Adipocyte (in vitro differentiated cells): ENCODE results near the gene SNED1.
A peak's percentile ranks its signal among the peaks of the same experiment; 100 is the strongest.

ENCODE experiments used
- DNase-seq: peaks from one replicate; pipeline ENCODE4 v3.0.0-alpha.2; 2015; ENCODE audit warnings: low read depth
- H3K27me3 ChIP-seq: replicated peaks from 2 replicates; pipeline ENCODE4 v1.7.0; 2013; ENCODE audit warnings: mild to moderate bottlenecking, low read length, moderate library complexity; ENCODE audit not compliant: control insufficient read depth, insufficient read depth
- H3K36me3 ChIP-seq: 2 replicates; pipeline ENCODE4 v1.7.0; 2013; ENCODE audit warnings: low read length, mild to moderate bottlenecking, moderate library complexity; ENCODE audit not compliant: control insufficient read depth, insufficient read depth, severe bottlenecking
- H3K4me1 ChIP-seq: 2 replicates; pipeline ENCODE4 v1.7.0; 2013; ENCODE audit warnings: mild to moderate bottlenecking, low read length, moderate library complexity; ENCODE audit not compliant: control insufficient read depth, insufficient read depth
- H3K4me3 ChIP-seq: 2 replicates; pipeline ENCODE4 v1.7.0; 2013; ENCODE audit warnings: mild to moderate bottlenecking, low read length, moderate library complexity
- H3K9ac ChIP-seq: 2 replicates; pipeline ENCODE4 v1.7.0; 2013; ENCODE audit warnings: mild to moderate bottlenecking, low read length, moderate library complexity
- H3K9me3 ChIP-seq: 2 replicates; pipeline ENCODE4 v1.7.0; 2013; ENCODE audit warnings: mild to moderate bottlenecking, low read length, moderate library complexity; ENCODE audit not compliant: control insufficient read depth

SNED1 gene

DNA sequence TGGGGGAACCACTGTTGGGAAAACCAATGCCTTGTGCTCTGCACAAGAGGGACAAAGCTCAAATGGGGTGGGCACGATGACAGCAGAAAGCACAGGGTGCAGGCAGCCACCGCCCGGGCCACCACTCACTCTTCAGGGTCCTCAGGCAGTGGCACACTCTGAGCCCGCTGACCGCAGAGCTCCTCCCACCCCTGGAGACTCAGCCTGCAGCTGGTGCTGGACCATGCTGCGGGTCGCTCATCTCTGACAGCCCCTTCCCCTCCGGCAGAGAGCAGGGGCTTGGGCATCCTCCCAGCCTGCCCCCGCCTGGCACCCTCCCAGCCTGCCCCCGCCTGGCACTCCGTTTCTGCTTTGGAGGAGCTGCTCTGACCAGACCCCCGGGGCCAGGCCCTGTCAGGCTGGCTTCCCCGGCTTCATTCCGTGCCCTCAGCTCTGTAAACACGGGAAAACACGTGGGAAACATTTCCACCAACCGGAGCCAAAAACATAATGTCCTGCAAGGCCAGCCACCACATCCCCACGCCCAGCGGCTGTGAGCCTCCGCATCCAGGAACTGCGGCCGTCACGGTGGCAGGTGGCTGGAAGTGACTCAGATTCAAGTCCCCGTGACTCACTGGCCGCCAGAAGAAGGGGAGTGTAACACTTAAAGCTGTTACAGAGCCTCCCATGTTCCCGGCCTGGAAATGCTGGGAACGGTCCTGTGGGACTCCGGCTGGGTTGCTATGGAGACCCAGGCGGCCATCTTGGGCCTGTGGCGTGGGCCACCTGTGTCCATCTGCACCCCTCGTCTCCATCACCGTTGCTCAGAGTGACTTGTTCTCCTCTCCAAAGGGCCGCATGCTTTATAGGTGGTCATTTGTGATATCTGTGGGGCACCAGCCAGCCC is 6.8 kb upstream of the SNED1 start:
- H3K9ac ChIP-seq: peak overlapping the region; percentile 37
- no peak overlapping the region for H3K4me3 ChIP-seq
- H3K27me3 ChIP-seq: no peaks in the 10 kb centered on the region
- peak; percentile 86 for DNase-seq
- H3K36me3 ChIP-seq: no peaks in the 10 kb centered on the region
- H3K4me1 ChIP-seq: peaks cover 51% of the 10 kb centered on the region
- H3K9me3 ChIP-seq: peaks cover 15% of the 10 kb centered on the region

DNA sequence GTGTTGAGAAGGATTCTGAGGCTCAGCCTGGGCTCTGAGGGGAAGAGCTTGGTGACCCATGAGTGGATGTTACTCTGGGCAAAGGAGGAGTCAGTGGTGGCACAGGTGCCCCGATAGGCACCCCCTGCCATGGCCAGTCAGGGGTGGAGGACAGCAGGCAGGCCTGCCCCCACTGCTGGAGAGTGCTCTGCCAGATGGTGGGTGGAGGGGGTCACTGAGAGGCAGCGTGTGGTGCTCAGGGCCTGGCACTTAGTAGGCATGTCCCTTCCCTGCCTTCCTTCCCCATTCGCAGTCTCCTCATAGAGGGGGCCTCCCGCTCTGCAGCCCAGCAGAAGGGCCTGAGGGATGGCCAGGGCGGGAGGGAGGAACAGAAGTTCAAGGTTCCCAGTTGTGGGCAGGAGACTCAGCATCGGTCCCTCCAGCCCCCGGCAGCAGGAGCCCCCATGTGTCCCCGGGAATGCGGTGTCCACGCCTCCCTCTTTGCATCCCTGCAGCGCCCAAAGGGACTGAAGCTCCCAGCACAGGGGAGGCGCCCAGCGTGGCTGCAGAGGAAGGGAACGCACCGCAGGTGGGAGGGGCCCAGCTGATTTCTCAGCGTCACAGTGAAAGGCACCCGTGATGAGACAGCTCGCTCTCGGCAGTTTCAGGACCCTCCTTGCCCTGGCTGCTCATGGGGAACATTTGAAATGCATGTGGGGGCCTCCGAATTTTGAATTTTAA is 5.7 kb upstream of the SNED1 start:
- H3K4me3 ChIP-seq: no peak overlapping the region

DNA sequence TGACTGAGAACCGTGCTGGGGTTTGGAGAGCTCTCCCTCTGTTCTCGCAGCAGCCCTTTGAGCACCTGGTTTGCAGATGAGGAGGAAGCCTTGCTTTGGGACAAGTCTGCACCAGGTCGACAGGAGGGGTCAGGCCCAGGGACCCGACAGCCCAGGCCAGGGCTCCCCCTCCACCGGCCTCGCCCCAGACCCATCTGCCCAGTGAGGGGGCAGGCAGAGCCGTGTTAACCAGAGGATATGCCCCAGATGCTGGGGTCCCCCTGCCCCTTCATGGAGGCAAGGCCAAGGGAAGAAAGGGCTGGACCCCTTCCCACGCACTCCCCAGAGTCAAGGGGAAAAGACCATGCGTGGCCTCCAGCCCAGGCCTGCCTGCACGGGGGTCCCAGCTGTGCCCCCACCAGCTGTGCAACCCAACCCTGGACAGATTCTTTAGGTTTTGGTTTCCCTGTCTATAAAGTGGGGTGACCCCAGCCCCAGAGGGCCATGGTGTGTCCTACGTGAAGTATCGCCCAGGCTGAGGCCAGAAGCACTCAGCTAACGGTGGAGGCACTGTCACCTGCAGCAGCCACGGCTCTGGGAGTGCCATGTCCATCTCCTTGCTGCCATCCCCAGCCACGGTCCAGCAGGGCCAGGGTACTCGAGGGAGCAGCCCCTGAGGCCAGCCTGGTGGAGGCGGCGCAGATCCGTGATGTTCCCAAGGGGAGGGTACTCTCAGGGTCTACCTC is 4.8 kb upstream of the SNED1 start:
- Histone ChIP-seq H3K9ac (no peak overlapping the region), H3K27me3 (no peaks in the 10 kb centered on the region), H3K4me3 (no peak overlapping the region), H3K4me1 (peaks cover 46% of the 10 kb centered on the region), H3K9me3 (peaks cover 4% of the 10 kb centered on the region), H3K36me3 (no peaks in the 10 kb centered on the region)
- DNase-seq: no peak

More for the DNA sequence above, 5.7 kb upstream of the SNED1 start:
- H3K27me3 ChIP-seq: no peaks in the 10 kb centered on the region
- H3K4me1 ChIP-seq: peaks cover 51% of the 10 kb centered on the region
- H3K9ac ChIP-seq: peak overlapping the region; percentile 14
- DNase-seq: no peak
- H3K36me3 ChIP-seq: no peaks in the 10 kb centered on the region
- H3K9me3 ChIP-seq: peaks cover 12% of the 10 kb centered on the region

DNA sequence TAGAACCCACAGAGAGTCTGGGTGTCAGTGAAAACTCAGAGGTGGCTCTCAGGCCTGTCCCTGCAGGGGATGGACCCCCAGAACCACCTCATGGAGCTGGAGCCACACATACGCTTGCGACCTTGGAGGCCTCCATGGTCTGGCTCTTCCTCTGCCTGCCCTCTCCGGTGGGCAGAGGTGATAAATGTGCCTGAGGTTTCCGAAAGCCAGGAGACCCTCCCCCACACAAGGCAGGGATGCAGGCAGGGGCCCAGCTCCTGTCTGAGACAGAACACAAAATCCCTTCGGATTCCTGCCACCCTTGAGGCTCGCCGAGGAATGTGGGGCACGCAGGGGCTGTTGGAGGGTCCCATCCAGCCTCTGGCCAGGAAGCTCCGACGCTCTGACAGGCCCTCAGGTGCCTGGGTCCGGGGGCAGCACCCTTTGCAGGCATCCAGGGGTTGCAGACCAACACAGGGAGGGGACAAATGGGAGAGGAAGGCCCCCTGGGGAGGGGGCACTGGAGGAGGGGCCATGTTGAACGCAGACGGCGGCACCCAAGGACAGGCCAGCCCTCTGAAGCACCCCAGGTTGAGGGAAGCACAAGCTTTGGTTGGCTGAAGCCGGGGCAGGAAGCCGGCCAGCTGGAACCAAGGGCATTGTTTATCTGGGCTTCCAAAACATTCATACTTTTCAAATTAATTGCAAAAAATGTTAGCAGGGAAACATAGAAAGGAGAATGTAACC is 4.1 kb upstream of the SNED1 start:
- no peak for DNase-seq
- H3K36me3 ChIP-seq: no peaks in the 10 kb centered on the region
- H3K27me3 ChIP-seq: no peaks in the 10 kb centered on the region
- peaks cover 46% of the 10 kb centered on the region for H3K4me1 ChIP-seq
- H3K4me3 ChIP-seq: no peak overlapping the region
- H3K9me3 ChIP-seq: no peaks in the 10 kb centered on the region
- H3K9ac ChIP-seq: peak overlapping the region; percentile 38

DNA sequence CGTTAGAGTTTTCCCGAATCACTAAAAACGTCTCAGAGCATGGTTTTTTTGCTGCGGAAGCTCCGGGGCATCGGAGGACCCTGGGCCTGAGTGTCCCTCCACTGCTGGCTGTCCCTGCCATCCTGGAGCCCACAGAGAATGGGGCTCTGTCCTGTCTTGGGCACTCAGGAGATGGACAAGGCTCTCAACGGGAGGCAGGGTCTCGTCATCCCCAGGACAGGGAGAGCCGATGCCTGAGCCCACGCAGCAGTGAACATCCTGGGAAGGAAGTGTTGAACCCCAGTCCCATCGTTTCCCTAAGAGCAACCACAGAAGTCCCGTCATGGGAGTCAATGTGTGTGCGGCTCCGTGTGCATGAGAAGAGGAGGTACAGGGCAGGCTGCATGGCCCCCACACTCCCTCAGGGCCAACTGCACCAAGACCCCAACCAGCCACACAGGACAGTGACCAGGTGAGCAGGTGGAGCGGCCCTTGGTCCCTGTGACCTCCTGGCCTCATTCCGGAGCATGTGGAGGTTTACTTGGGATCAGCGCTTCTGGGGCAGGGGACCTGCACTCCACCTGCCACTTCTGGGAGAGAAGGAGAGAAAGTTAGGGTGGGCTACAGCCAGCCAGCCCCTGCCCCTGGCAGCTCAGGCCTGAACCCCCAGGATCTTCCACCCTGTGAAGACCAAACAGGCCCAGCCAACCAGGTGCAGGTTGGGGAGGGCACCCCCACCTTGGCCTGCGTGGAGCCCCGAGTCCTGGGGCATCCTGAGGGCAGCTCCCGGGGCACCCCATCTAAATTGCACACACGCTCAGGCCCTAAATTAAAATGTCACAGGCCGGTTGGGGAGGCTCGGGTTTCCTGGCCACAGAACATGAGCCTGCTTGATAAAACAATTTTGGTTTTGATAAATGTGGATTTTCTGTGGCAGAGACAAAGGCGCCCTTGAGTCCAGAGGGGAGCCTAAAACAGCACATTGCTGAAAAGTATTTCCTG is 3.1 kb upstream of the SNED1 start:
- H3K4me1 ChIP-seq: peaks cover 54% of the 10 kb centered on the region
- DNase-seq: no peak
- no peak overlapping the region for H3K9ac ChIP-seq
- H3K4me3 ChIP-seq: no peak overlapping the region
- no peaks in the 10 kb centered on the region for H3K36me3 ChIP-seq
- no peaks in the 10 kb centered on the region for H3K27me3 ChIP-seq
- no peaks in the 10 kb centered on the region for H3K9me3 ChIP-seq

DNA sequence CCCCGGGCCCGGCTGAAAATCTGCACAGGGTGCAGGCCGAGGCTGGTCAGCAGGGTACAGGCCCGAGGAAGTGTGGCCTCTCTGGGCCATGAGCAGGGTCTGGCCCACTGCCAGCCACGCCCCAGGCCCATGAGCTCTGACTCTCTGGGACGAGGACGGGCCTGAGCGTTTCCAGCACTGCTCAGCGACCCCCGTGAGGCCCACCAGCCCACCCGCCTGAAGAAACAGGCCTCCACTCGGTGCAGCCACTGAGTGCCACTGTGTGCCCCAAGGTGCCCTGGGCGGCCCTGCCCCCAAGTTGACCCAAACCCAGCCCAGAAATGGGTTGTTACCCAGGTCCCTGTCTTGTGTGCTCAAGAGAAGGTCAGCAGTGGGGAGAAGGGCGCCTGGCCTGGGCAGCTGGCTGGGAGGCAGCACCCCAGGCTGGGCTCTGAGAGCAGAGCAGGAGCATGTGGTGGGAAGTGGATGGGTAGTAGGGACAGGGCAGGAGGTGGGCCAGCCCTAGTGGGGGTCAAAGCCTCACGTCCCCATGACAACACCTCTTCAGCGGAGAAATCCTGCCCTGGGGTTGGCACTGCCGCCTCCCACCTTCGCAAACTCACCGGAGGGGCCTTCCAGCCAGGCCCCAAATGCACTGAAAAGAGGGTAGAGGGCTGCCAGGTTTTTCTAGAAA is 2.1 kb upstream of the SNED1 start:
- Histone ChIP-seq H3K4me3 (no peak overlapping the region), H3K9ac (no peak overlapping the region), H3K4me1 (peaks cover 53% of the 10 kb centered on the region), H3K36me3 (peaks cover 8% of the 10 kb centered on the region), H3K27me3 (no peaks in the 10 kb centered on the region), H3K9me3 (no peaks in the 10 kb centered on the region)
- no peak for DNase-seq

DNA sequence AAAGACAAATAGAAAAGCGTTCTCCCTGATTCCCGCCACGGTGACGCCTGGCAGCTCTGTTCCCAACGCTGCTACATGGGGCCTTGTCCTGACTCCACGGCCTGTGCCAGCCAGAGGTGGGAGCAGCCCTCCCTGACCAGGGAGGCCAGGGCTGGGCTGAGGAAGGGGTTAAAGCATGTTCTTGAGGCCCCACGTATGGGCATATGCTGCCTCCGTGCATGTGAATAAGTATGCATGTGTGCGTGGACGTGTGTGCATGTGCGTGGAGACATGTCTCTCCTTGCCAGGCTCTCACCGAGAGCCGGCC is 1.6 kb upstream of the SNED1 start:
- H3K9ac ChIP-seq: peak overlapping the region; percentile 88
- H3K4me1 ChIP-seq: peaks cover 53% of the 10 kb centered on the region
- H3K4me3 ChIP-seq: peak overlapping the region; percentile 81
- no peak for DNase-seq
- H3K27me3 ChIP-seq: no peaks in the 10 kb centered on the region
- H3K9me3 ChIP-seq: no peaks in the 10 kb centered on the region
- peaks cover 13% of the 10 kb centered on the region for H3K36me3 ChIP-seq

DNA sequence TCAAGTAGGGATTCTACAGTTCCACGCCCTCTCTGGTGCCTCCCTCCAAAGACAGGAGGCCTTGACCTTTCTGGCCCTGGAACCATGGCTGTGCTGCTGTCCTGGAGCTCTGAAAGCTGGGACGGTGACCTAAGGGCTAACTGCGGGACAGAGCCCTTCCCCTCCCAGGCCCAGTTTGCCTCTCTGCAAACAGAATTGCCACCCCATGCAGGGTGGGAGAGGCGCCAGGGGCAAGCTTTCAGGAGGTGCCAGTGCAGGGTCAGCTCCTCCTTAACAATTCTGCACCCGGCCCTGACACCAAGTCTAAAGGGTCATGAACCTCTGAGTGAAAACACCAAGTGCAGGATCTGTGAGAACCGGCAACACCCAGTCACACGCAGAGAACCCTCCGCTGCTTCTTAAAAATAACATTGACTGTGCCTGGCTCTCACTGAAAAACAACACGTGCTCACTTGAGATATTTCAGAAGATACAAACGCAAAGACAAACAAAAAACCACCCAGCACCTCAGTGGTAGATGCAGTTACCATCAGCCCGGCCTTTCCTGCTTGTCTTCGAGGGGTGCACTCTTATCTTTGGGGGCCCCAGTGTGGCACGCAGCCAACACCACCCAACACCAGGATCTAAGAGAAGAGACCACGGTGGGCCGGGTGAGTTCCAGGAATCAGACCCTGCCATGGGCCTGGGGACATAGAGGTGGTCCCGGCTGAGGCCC is 1.1 kb upstream of the SNED1 start:
- Histone ChIP-seq H3K27me3 (no peaks in the 10 kb centered on the region), H3K9me3 (no peaks in the 10 kb centered on the region), H3K9ac (peak overlapping the region; percentile 88), H3K4me3 (peak overlapping the region; percentile 81), H3K36me3 (peaks cover 18% of the 10 kb centered on the region), H3K4me1 (peaks cover 51% of the 10 kb centered on the region)
- no peak for DNase-seq

DNA sequence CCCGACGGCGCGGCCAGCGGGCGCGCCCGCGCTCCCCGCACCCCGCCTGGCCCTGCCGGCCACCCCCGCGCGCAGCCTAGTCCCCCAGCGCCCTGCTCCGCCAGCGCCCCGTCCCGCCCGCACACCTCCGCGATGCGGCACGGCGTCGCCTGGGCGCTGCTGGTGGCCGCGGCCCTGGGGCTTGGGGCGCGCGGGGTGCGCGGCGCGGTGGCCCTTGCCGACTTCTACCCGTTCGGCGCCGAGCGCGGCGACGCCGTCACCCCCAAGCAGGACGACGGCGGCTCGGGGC is 232 bp downstream of the SNED1 start:
- Histone ChIP-seq H3K9me3 (peaks cover 6% of the 10 kb centered on the region), H3K4me1 (peaks cover 47% of the 10 kb centered on the region), H3K4me3 (peak overlapping the region; percentile 87), H3K36me3 (peaks cover 27% of the 10 kb centered on the region), H3K27me3 (no peaks in the 10 kb centered on the region), H3K9ac (peak overlapping the region; percentile 88)
- DNase-seq: no peak
